Measurements from ENCODE around the gene WWC1.
A peak's percentile ranks its signal among the peaks of the same experiment; 100 is the strongest.

WWC1 gene

DNA sequence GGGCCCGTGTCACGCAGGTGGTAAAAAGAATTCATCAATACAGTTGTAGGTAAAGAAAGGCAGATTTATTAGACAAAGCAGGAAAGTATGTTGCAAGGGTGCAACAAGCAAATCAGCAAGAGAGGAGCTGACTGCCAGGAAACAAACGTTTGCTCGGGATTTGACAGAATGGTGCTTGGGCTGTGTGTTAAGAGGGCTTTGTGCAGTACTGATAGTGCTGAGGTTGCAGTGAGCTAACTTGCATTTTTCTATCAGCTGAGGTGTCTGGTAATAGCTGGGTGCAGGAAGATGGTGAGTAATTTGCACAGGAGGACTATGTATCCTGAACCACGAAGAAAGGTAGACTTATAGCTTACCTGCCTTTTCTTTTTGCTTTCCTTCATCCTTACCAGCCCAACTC is 190.9 kb downstream of the WWC1 start:
- no peak for DNase-seq (ENCODE audit: low read depth)
- no peak overlapping the region for H3K4me3 ChIP-seq (ENCODE audit: low read depth, low read length)
- TF ChIP-seq, protein P1, sequence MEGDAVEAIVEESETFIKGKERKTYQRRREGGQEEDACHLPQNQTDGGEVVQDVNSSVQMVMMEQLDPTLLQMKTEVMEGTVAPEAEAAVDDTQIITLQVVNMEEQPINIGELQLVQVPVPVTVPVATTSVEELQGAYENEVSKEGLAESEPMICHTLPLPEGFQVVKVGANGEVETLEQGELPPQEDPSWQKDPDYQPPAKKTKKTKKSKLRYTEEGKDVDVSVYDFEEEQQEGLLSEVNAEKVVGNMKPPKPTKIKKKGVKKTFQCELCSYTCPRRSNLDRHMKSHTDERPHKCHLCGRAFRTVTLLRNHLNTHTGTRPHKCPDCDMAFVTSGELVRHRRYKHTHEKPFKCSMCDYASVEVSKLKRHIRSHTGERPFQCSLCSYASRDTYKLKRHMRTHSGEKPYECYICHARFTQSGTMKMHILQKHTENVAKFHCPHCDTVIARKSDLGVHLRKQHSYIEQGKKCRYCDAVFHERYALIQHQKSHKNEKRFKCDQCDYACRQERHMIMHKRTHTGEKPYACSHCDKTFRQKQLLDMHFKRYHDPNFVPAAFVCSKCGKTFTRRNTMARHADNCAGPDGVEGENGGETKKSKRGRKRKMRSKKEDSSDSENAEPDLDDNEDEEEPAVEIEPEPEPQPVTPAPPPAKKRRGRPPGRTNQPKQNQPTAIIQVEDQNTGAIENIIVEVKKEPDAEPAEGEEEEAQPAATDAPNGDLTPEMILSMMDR (IDR thresholded peaks at IDR 0.05; ENCODE audit: low read depth, low read length, missing control alignments) = no peak

DNA sequence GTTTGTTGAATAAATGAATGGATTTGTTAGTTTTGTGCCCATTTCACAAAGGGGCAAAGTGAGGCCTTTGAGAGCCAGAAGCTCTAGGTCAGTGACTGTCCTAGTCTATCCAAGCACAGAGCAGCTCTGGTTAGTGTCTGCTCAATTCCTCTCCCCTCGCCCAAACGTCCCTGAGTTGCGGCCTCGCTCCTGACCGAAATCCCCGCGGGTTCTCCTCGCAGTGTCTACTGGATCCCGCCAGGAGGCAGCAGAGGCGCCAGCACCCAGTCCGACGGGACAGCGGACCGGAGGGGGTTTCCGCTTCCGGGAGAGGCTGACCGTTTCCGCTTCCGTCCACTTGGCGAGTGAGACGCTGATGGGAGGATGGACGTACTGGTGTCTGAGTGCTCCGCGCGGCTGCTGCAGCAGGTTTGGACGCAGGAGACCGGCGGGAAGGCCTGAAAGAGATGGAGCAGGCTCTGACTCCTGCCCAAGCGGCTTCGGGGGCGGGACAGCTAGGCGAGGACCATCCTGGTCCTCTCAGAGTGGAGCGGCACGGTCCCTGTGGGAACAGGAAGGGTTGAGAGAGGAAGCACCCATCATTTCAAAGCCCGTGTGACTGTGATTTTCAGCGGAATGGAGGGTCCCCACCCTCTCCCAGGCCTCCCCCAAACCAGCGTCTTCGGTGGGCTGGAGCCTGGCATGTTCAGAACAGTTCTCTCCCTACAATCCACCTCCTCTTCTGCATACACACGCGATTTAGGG is 194.9 kb downstream of the WWC1 start, which contains the start of gene RARS1:
TSS of gene RARS1 (plus strand) at position 336 of the 744 bp plus-strand sequence. CDS start at position 364, 28 bp downstream.
- peak within 1 kb of the TSS; percentile 92 for H3K4me3 ChIP-seq (ENCODE audit: low read depth, low read length)
- TF ChIP-seq, protein P1 (IDR thresholded peaks at IDR 0.05; ENCODE audit: low read depth, low read length, missing control alignments) = peak; percentile 97
- peak; percentile 76 for DNase-seq (ENCODE audit: low read depth)

DNA sequence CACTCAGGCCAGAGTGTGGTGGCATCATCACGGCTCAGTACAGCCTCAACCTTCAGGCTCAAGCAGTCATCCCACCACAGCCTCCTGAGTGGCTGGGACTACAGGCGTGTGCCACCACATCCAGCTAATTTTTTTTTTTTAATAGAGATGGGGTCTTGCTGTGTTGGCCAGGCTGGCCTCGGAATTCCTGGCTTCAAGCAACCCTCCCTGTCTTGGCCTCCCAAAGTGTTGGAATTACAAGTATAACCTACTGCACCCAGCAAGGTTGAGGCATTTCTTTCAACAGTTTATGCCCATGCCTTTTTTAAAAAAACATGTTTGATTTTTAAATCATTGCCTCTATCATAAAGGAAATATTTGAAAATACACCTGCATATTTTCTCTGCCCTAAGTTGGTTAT is 197.6 kb downstream of the WWC1 start:
- no peak overlapping the region for H3K4me3 ChIP-seq (ENCODE audit: low read depth, low read length)
- TF ChIP-seq, protein P1 (IDR thresholded peaks at IDR 0.05; ENCODE audit: low read depth, low read length, missing control alignments) = no peak
- no peak for DNase-seq (ENCODE audit: low read depth)

DNA sequence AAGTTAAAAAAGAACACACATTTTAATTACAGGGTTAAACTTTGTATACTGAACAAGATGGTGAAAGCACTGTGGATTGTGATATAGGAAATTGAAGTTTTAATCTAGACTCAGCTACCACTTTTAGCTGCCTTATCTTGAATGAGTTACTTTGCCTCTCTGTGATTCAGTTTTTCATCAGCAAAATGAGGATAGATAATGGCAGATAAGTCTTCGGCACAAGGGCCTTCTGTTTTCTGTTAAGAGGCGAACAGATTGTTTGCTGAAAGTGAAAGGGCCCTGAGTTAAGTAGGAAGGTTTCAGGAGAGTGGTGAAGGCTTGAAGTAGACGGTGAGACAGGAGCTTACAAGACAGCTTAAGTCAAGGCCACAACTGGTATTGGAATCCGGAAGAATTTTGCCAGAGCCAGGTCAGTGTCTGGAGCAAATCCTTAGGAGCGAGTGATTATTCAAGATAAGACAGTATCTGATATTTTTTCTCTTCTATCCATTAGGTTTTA is 202.7 kb downstream of the WWC1 start:
- TF ChIP-seq, protein P1 (IDR thresholded peaks at IDR 0.05; ENCODE audit: low read depth, low read length, missing control alignments) = no peak
- DNase-seq (ENCODE audit: low read depth) = no peak
- H3K4me3 ChIP-seq (ENCODE audit: low read depth, low read length) = no peak overlapping the region

DNA sequence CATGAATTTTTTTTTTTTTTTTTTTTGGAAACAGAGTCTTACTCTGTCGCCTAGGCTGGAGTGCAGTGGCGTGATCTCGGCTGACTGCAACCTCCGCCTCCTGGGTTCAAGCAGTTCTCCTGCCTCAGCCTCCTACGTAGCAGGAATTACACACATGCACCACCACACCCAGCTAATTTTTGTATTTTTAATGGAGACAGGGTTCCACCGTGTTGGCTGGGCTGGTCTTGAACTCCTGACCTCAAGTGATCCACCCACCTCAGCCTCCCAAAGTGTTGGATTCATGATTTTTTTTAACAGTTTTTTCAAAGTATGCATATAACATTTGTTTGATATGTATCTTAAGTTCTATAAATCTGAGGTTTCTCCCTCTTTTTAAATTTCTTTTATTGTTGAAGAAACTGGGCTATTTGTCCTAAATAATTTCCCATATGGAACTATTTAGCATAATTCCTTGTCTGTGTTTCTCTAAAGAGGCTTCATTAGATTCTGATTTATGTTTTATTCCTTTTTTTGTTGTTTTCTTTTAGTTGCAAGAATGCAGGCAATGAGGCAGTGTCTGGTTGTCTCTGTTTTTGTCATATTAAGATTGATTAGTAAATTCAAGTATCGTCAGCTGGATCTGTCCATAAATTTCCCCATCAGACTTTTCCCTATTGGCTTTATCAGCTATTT is 211.3 kb downstream of the WWC1 start:
- TF ChIP-seq, protein P1 (IDR thresholded peaks at IDR 0.05; ENCODE audit: low read depth, low read length, missing control alignments) = no peak
- no peak overlapping the region for H3K4me3 ChIP-seq (ENCODE audit: low read depth, low read length)

DNA sequence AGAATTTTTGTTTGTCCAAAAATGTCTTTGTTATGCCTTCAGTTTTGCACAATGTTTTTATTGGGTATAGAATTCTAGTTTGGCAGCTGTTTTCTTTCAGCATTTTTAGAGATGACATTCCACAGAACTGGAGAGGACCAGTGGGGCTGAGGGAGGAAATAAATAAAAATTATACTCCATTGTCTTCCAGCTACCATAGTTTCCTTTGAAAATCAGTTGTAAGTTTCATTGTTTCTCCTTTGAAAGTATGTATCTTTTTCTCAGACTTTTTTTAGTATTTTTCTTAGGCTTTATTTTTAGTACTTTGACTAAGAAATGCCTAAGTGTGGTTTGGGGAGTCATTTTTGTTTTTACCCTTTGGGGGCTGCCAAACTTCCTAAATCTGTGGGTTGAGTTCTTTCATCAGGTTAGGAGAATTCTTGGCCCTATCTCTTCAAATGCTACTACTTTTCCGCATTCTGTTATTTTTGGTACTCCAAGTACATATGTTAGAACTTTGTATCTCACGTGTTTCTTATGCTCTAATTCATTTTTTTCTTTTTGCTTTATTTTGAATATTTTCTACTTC is 222.5 kb downstream of the WWC1 start:
- no peak for DNase-seq (ENCODE audit: low read depth)
- no peak overlapping the region for H3K4me3 ChIP-seq (ENCODE audit: low read depth, low read length)
- TF ChIP-seq, protein P1 (IDR thresholded peaks at IDR 0.05; ENCODE audit: low read depth, low read length, missing control alignments) = no peak

More for the DNA sequence above, 211.3 kb downstream of the WWC1 start:
- no peak for DNase-seq (ENCODE audit: low read depth)

Data from GM12864 (cell line).